HEK293 (cell line): ENCODE results near the gene ADNP.

ENCODE experiments used
- CTCF ChIA-PET: fragments of 350-600 bp; formaldehyde crosslinking; extraction: SDS; loops from one replicate; lab custom pipeline; 2021; ENCODE audit warnings: antibody characterized with exemption; lab: Yijun Ruan, JAX
- POLR2A ChIA-PET: fragments of 300-600 bp; formaldehyde crosslinking; extraction: SDS; loops from one replicate; lab custom pipeline; 2020; ENCODE audit warnings: antibody characterized with exemption, inconsistent platforms; lab: Yijun Ruan, JAX
- H3K27ac ChIP-seq: fragments of 200-500 bp; sonication (Bioruptor generic); 2 replicates; pipeline ENCODE4 v1.5.1; 2014; ENCODE audit warnings: low read depth, low read length, control low read depth, inconsistent platforms; ENCODE audit errors: extremely low read depth
- H3K36me3 ChIP-seq, 2 experiments: fragments of 200-500 bp in 1 of 2; sonication (Bioruptor generic) in 1 of 2; 1 replicate in 1 of 2; 2 replicates in 1 of 2; pipeline ENCODE4 v1.5.1; 2014 to 2017; ENCODE audit warnings: inconsistent platforms in 2 of 2, low read length in 2 of 2; ENCODE audit not compliant: control insufficient read depth in 2 of 2, insufficient read depth in 1 of 2
- H3K4me1 ChIP-seq: fragments of 200-500 bp; sonication (Bioruptor generic); 2 replicates; pipeline ENCODE4 v1.5.1; 2014; ENCODE audit warnings: mild to moderate bottlenecking, low read length, inconsistent platforms; ENCODE audit not compliant: control insufficient read depth, insufficient read depth
- H3K4me3 ChIP-seq: 2 replicates; pipeline ENCODE4 v1.5.1; 2011; ENCODE audit warnings: low read depth, mild to moderate bottlenecking, control low read depth, low read length, moderate library complexity
- H3K9me3 ChIP-seq: fragments of 200-500 bp; sonication (Bioruptor generic); 2 replicates; pipeline ENCODE4 v1.5.1; 2014; ENCODE audit warnings: low read depth, low read length, inconsistent platforms; ENCODE audit not compliant: control insufficient read depth, insufficient read depth
- BCL11B ChIP-seq: fragments of 450-650 bp; formaldehyde crosslinking; IDR thresholded peaks from 2 replicates; pipeline ENCODE4 v1.5.1; 2016; ENCODE audit warnings: low read depth, missing biosample characterization, missing genetic modification characterization
- CTCF ChIP-seq: fragments of 450-650 bp; formaldehyde crosslinking; IDR thresholded peaks from 2 replicates; pipeline ENCODE4 v1.5.1; 2016; ENCODE audit warnings: missing biosample characterization, missing genetic modification characterization
- OVOL3 ChIP-seq: fragments of 450-650 bp; formaldehyde crosslinking; IDR thresholded peaks from 2 replicates; pipeline ENCODE4 v1.5.1; 2016; ENCODE audit warnings: missing biosample characterization, missing genetic modification characterization
- ZFHX2 ChIP-seq: fragments of 450-650 bp; formaldehyde crosslinking; conservative IDR thresholded peaks from 2 replicates; pipeline ENCODE4 v1.5.1; 2016; ENCODE audit warnings: missing biosample characterization, missing genetic modification characterization
- ZFP3 ChIP-seq: fragments of 450-650 bp; formaldehyde crosslinking; IDR thresholded peaks from 2 replicates; pipeline ENCODE4 v1.5.1; 2016; ENCODE audit warnings: low read depth, missing biosample characterization, missing genetic modification characterization
- ZNF112 ChIP-seq: fragments of 450-650 bp; formaldehyde crosslinking; IDR thresholded peaks from 2 replicates; pipeline ENCODE4 v1.5.0; 2017; ENCODE audit warnings: missing biosample characterization, missing genetic modification characterization
- ZNF114 ChIP-seq: fragments of 450-650 bp; formaldehyde crosslinking; IDR thresholded peaks from 2 replicates; pipeline ENCODE4 v1.5.0; 2017; ENCODE audit warnings: missing biosample characterization, missing genetic modification characterization
- ZNF140 ChIP-seq: fragments of 450-650 bp; formaldehyde crosslinking; IDR thresholded peaks from 2 replicates; pipeline ENCODE4 v1.5.1; 2016; ENCODE audit warnings: missing biosample characterization, missing genetic modification characterization
- ZNF19 ChIP-seq: fragments of 450-650 bp; formaldehyde crosslinking; IDR thresholded peaks from 2 replicates; pipeline ENCODE4; 2016; ENCODE audit warnings: missing biosample characterization, missing genetic modification characterization, low read depth
- ZNF362 ChIP-seq: fragments of 450-650 bp; formaldehyde crosslinking; IDR thresholded peaks from 2 replicates; pipeline ENCODE4 v1.5.1; 2016; ENCODE audit warnings: missing biosample characterization, missing genetic modification characterization
- ZNF404 ChIP-seq: fragments of 450-650 bp; formaldehyde crosslinking; IDR thresholded peaks from 2 replicates; pipeline ENCODE4 v1.5.1; 2017; ENCODE audit warnings: missing biosample characterization, missing genetic modification characterization
- ZNF433 ChIP-seq: fragments of 450-650 bp; formaldehyde crosslinking; IDR thresholded peaks from 2 replicates; pipeline ENCODE4 v1.5.1; 2016; ENCODE audit warnings: missing biosample characterization, missing genetic modification characterization, low read depth
- ZNF488 ChIP-seq: fragments of 450-650 bp; formaldehyde crosslinking; IDR thresholded peaks from 2 replicates; pipeline ENCODE4 v1.5.1; 2016; ENCODE audit warnings: missing biosample characterization, missing genetic modification characterization
- ZNF544 ChIP-seq: fragments of 450-650 bp; formaldehyde crosslinking; IDR thresholded peaks from 2 replicates; pipeline ENCODE4 v1.5.0; 2017; ENCODE audit warnings: missing biosample characterization, missing genetic modification characterization
- ZNF768 ChIP-seq: fragments of 450-650 bp; formaldehyde crosslinking; IDR thresholded peaks from 2 replicates; pipeline ENCODE4 v1.5.1; 2018; ENCODE audit warnings: missing biosample characterization, mild to moderate bottlenecking, missing genetic modification characterization
- ZSCAN5A ChIP-seq: fragments of 450-650 bp; formaldehyde crosslinking; IDR thresholded peaks from 2 replicates; pipeline ENCODE4 v1.5.1; 2016; ENCODE audit warnings: missing biosample characterization, missing genetic modification characterization
- TF ChIP-seq, protein P1 (sequence below): fragments of 450-650 bp; formaldehyde crosslinking; IDR thresholded peaks from 2 replicates; pipeline ENCODE4 v1.5.1; 2016; ENCODE audit warnings: missing biosample characterization, missing genetic modification characterization
- TF ChIP-seq, protein P2 (sequence below): fragments of 450-650 bp; formaldehyde crosslinking; IDR thresholded peaks from 2 replicates; pipeline ENCODE4 v1.5.1; 2017; ENCODE audit warnings: missing biosample characterization, missing genetic modification characterization

ADNP gene

DNA sequence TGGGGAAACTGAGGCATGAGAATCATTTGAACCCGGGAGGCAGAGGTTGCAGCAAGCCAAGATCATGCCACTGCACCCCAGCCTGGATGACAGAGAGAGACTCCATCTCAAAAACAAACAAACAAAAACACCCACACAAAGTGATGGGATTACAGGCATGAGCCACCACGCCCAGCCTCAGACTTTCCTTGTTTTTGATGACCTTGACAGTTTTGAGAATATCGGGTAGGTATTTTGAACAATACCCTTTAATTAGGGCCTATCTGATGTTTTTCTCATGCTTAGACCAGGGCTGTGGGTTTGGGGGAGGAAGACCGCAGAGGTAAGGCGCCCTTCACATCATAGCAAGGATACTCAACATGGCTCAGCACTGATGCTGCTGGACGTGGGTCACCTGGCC lies 63.4 kb downstream of the ADNP start:
- ChIA-PET POLR2A (no interaction called here), CTCF (no interaction called here)
- Histone ChIP-seq H3K4me1 (no peaks in the 10 kb centered on the region), H3K9me3 (no peaks in the 10 kb centered on the region), H3K36me3 (no peaks in the 10 kb centered on the region), H3K4me3 (no peak overlapping the region), H3K27ac (no peak overlapping the region)
- TF ChIP-seq ZFHX2 (tag by site-specific recombination) (peak; percentile 51; the same call in 1 of the 2 replicates), OVOL3 (tag by site-specific recombination) (no peak)

DNA sequence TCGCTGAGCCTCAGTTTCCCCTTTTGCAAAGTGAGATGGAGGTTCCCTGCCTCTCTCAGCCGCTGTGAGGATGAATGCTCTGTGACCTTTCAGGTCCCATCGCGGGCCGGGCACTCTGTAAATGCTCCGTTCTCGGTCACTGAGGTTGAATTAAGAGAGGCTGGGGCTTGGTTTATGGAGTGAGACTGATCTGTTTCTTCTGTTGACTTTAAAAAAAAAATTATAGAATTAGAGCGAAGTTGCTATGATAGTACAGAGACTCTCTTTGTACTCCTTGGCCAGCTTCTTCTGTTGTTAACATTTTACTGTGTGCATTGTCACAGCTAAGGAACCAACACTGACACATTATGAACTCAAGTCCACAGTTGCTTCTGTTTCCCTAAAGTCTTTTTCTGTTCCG lies 64.4 kb downstream of the ADNP start:
- Histone ChIP-seq H3K4me1 (no peaks in the 10 kb centered on the region), H3K36me3 (no peaks in the 10 kb centered on the region), H3K4me3 (no peak overlapping the region), H3K27ac (no peak overlapping the region), H3K9me3 (no peaks in the 10 kb centered on the region)
- POLR2A ChIA-PET: no interaction called here
- CTCF ChIA-PET: interaction anchor here (0.8 kb wide), 1 partner anchor 32 kb away, joined by 4 read pairs; no protein-coding TSS in a partner anchor
- TF ChIP-seq, protein P1, sequence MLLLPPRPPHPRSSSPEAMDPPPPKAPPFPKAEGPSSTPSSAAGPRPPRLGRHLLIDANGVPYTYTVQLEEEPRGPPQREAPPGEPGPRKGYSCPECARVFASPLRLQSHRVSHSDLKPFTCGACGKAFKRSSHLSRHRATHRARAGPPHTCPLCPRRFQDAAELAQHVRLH (tag by site-specific recombination): no peak
- TF ChIP-seq ZSCAN5A (tag by site-specific recombination) (no peak), ZNF114 (tag by site-specific recombination) (no peak), ZNF404 (tag by site-specific recombination) (no peak), BCL11B (tag by site-specific recombination) (no peak), ZNF768 (tag by site-specific recombination) (no peak), ZNF433 (tag by site-specific recombination) (no peak), ZNF112 (no peak)
- TF ChIP-seq, protein P2, sequence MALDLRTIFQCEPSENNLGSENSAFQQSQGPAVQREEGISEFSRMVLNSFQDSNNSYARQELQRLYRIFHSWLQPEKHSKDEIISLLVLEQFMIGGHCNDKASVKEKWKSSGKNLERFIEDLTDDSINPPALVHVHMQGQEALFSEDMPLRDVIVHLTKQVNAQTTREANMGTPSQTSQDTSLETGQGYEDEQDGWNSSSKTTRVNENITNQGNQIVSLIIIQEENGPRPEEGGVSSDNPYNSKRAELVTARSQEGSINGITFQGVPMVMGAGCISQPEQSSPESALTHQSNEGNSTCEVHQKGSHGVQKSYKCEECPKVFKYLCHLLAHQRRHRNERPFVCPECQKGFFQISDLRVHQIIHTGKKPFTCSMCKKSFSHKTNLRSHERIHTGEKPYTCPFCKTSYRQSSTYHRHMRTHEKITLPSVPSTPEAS (tag by site-specific recombination): no peak

DNA sequence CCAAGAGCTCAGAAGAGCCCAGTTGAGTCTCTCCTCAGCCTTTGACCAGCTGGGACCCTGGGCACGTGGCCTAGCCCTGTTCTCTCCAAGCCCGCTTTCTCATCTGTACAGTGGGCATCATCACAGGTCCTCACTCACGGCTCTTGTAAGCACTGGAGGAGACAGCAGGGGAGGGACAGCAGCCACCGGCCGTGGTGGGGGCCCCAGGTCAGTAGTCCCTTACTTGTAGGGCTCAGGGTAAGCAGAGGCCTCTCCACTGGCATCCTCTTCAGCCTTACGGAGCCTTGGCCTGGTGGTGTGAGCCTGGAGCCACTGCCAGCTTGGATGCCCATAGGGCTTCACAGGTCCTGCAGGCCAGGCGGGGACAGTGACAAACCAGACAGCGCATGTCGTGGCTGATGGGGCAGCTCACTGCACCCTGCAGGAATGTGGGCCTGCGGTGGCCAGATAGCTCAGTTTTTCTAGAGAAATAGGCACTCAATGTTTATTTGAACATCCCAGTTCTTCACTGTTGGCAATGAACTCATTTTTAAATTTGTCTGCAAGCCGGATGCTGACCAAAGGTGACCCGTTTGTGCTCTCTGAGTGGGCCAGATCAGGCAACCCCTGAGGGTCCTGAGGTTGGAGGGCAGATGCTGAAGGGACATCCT lies 65.1 kb downstream of the ADNP start:
- ChIA-PET POLR2A (no interaction called here), CTCF (interaction anchor here (0.8 kb wide), 1 partner anchor 31 kb away, joined by 4 read pairs; no protein-coding TSS in a partner anchor)
- Histone ChIP-seq H3K4me3 (no peak overlapping the region), H3K4me1 (no peaks in the 10 kb centered on the region), H3K36me3 (no peaks in the 10 kb centered on the region), H3K27ac (no peak overlapping the region), H3K9me3 (no peaks in the 10 kb centered on the region)
- no peak for TF ChIP-seq CTCF (tag by site-specific recombination)
- TF ChIP-seq ZNF362 (tag by site-specific recombination): no peak
- TF ChIP-seq ZFP3 (tag by site-specific recombination): no peak
- no peak for TF ChIP-seq ZNF140 (tag by site-specific recombination)
- TF ChIP-seq ZNF544 (tag by site-specific recombination): no peak
- TF ChIP-seq ZNF19 (tag by site-specific recombination): no peak
- TF ChIP-seq ZNF488 (tag by site-specific recombination): no peak
